GM12801 (cell line): ENCODE data around the gene ACD.

ENCODE experiments used
- TF ChIP-seq, protein P1 (sequence below): IDR thresholded peaks from one replicate; pipeline ENCODE4 v1.5.1; 2011; ENCODE audit warnings: control low read depth; ENCODE audit not compliant: insufficient read length; ENCODE audit errors: extremely low read depth

ACD gene

DNA sequence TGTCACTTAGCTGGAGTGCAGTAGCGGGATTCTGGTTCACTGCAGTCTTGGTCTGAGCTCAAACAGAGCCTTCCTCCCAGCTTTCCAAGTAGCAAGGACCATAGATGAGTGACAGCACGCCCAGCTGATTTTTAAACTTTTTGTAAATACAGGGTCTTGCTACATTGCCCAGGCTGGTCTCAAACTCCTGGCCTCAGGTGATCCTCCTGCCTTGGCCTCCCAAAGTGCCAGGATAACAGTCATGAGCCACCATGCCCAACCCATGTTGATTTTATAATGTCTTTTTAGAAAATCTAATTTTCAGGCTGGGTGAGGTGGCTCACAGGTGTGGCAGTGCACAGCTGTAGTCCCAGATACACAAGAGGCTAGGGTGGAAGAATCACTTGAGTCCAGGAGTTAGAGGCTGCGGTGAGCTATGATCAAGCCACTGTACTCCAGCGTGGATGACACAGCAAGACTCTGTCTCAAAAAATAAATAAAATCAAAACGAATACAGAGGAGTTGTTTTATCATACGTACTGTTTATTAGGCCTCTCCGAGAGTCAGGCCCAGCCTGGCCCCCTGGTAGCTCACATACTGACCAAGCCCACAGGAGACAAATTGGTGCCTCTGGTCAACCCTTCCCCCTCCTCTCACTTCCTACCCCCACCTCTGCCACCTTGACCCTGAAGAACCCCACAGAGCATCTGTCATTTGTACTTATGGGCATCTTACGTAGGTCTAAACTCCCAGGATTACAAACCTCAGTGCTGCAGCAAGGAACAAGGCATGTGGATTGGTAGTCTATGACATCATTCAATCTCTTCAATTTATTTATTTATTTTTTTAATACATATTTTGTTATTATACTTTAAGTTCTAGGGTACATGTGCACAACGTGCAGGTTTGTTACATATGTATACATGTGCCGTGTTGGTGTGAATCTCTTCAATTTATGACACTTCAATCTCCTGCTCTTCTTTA lies 20.2 kb upstream of the ACD start:
- TF ChIP-seq, protein P1, sequence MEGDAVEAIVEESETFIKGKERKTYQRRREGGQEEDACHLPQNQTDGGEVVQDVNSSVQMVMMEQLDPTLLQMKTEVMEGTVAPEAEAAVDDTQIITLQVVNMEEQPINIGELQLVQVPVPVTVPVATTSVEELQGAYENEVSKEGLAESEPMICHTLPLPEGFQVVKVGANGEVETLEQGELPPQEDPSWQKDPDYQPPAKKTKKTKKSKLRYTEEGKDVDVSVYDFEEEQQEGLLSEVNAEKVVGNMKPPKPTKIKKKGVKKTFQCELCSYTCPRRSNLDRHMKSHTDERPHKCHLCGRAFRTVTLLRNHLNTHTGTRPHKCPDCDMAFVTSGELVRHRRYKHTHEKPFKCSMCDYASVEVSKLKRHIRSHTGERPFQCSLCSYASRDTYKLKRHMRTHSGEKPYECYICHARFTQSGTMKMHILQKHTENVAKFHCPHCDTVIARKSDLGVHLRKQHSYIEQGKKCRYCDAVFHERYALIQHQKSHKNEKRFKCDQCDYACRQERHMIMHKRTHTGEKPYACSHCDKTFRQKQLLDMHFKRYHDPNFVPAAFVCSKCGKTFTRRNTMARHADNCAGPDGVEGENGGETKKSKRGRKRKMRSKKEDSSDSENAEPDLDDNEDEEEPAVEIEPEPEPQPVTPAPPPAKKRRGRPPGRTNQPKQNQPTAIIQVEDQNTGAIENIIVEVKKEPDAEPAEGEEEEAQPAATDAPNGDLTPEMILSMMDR: no peak

DNA sequence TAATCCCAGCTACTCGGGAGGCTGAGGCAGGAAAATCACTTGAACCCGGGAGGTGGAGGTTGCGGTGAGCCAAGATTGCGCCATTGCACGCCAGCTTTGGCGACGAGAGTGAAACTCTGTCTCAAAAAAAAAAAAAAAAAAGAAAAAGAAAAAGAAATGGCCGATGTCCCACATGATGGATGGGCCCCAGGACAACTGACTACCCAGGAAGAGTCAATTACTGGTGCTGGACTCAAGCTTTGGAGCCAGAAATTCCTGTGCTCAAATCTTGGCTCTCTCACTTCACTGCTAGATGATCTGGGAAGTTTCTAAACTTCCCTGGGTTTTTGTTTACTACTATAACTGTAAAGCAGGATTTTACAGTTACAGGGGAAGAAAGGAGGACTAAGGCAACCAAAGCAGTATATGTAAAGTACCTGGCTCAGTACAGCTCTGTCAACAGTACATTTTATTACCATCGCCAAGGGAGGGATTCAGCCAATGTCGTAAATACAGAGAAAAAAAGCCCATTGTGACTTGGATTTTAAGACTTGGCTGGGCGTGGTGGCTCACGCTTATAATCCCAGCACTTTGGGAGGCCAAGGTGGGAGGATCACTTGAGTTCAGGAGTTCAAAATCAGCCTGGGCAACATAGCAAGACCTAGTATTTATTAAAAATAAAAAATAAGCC lies 18.4 kb upstream of the ACD start:
- TF ChIP-seq, protein P1: no peak

DNA sequence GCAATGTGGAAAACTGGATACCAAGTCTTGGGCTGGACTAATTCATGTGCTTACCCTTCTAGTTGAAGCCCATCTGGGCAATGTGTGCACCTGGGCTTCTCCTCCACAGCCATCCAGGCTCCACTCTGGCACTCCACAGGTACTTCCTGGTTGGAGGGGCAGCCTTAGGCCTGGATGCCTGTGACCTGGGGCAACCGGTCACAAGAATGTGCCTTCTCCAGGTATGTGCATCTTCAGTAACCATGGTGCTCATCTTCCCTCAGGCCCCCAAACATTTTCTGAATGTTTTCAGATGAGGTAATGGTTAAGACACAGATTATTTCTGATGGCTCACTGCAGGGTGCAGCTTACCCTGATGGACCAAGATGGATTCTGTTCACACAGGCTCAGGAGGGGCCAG lies 17.7 kb upstream of the ACD start:
- TF ChIP-seq, protein P1: no peak

DNA sequence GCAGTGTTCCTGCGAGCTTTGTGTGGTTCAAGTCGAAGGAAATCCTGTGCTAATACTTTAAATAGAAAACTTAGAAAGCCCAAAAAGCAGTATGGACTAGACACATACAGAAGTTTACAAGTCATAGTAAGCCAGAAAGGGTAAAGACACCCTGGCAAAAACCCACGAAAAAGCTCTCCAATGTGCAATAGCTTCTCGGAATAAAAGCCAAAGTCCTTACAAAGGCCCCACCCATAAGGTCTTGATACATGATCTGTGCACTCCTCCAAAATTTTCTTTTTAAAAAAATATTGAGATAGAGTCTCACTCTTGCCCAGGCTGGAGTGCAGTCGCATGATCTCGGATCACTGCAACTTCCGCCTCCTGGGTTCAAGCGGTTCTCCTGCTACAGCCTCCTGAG lies 16.9 kb upstream of the ACD start:
- TF ChIP-seq, protein P1: no peak

DNA sequence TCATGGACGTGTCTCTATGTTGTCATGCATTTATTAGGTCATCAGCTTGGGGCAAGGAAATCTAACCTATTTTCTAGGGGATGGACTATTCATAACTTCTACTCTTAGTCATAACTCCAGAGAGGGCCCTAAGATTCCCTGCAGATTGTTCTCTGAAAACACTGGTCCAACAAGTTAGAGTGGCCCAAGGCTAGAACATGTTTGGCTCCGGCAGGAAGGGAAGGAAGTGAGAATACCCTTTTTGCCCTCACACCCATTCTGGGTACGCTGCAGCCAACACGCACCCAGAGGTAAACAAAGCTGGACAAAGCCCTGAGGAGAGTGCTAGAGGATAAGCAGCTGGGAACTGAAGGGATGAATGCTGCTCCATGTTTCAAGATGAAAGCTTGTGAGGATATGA lies 16.5 kb upstream of the ACD start:
- TF ChIP-seq, protein P1: no peak

DNA sequence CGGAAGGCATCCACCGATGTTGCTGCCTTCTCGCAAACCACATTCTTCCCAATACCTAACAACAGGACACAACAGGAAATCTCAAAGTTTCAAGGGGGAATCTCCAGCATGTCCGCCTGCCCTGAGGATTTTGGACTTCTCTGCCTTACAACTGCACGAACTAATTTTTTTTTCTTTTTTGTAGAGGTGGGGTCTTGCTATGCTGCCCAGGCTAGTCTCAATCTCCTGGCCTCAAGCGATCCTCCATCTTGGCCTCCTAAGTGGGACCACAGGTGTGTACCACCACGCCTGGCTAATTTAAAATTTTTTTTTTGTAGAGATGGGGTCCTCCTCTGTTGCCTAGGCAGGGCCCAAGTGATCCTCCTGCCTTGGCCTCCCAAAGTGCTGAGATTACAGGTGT lies 15.9 kb upstream of the ACD start:
- TF ChIP-seq, protein P1: no peak

DNA sequence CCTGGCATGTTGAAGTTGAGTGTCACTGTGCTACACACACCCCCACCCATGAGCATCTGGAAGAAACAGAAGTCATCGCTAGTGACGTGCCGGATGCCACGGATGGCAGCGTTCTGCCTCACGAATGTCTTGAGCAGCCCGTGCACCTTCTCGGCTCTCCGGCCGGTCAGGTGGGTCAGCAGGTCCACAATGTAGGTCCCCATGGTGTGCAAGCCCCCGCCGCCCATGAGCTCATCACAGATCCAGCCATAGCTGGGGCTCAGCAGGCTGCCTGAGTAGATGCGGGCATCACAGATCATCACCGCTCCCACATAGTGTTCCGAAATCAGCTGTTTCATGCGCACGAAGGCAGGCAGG lies 15.5 kb upstream of the ACD start:
- TF ChIP-seq, protein P1: no peak
